ENCODE measurements around the gene WDTC1. TPM values are rescaled to one million over a fixed set of nuclear protein-coding genes. Genes with fewer than 3 reads are reported as not detected.
"Not testable (repeated sequence)": the region's sequence is repeated elsewhere in the genome, so short reads cannot be mapped to it uniquely, and the experiment has no call there.

Gene WDTC1, protein sequence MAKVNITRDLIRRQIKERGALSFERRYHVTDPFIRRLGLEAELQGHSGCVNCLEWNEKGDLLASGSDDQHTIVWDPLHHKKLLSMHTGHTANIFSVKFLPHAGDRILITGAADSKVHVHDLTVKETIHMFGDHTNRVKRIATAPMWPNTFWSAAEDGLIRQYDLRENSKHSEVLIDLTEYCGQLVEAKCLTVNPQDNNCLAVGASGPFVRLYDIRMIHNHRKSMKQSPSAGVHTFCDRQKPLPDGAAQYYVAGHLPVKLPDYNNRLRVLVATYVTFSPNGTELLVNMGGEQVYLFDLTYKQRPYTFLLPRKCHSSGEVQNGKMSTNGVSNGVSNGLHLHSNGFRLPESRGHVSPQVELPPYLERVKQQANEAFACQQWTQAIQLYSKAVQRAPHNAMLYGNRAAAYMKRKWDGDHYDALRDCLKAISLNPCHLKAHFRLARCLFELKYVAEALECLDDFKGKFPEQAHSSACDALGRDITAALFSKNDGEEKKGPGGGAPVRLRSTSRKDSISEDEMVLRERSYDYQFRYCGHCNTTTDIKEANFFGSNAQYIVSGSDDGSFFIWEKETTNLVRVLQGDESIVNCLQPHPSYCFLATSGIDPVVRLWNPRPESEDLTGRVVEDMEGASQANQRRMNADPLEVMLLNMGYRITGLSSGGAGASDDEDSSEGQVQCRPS
- total RNA-seq: 18.3 and 22.3 TPM in 2 replicates

DNA sequence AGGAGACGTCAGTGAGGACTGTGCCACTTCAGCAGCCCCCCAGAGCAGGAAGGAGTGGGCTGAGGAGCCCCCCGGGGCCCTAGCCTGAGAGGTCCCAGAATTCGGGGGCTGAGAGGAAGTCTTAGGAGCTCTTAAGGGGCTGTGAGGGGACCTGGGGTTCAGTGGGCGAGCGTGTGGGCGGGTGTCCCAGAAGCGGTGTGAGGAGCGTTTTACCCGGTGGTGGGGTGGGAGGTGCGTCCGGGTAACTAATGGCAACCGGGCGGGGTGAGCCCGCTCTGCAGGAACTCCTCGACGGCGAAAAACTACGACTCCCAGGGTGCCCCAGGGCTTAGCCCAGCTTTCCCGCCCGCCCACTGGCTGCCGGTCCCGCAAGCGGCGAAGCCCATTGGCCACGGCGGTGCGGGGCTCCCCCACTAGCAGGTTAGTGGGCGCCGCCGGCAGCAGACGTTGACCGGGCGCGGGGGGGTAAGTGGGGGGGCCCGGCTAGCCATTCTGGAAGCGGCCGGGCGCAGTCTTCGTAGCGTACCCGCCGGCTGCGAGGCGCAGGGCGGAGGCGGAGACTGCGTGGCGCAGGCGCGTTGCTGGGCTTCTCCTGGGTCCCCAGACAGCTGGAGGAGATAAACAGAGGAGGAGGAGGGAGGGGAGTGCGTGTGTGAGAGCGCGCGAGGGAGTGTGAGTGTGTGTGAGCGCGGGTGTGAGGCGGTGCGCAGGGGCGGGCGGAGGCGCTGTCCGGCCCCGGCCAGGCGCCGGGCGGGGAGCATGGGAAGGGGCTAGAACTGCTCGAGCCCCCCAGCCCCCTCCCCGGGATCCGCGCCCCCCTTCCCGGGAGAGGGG, at the start of gene WDTC1:
TSS of gene WDTC1 (plus strand) at position 584 of the 834 bp plus-strand sequence. CDS start 26,423 bp downstream, outside the sequence.
- peak; percentile 89 for DNase-seq (ENCODE audit: low read depth, low spot score)

DNA sequence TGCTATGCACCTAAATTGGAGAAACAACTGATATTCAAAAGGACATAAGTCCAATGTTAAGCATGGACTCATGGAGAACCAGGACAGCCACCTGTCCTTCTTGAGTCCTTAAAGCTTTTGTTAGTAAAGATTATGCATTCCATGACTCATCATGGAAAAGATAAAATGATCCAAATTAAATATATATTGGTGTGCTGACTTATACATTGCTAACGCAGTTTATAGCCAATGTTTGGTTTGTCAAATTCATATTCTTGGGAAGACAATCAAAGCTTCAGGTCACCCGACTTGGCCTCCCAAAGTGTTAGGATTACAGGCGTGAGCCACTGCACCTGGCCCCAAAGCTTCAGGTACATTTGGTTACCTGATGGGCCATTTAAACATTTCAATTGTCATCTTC, 49.8 kb upstream of the WDTC1 start:
- DNase-seq (ENCODE audit: low read depth, low spot score): not testable (repeated sequence)

DNA sequence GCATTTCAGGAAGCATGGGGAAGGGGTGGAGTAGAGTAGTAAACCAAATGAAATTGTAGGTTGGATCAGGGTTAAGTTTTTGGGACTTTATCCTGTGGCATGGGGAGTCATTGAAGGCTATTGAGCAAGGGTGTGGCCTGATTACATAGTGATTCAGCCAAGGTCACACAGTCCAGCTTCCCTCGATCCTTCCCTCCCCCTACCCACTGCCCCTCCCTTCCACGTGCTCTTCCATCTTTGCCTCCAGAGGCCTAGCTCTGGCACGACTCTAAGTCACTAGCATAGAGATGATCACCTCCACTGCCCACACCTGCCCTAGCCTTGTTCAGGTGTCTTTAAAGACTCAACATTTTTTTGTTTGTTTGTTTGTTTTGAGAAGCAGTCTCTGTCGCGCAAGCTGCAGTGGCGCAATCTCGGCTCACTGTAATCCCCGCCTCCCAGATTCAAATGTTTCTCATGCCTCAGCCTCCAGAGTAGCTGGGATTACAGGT, 42.3 kb upstream of the WDTC1 start:
- DNase-seq (ENCODE audit: low read depth, low spot score): no peak

DNA sequence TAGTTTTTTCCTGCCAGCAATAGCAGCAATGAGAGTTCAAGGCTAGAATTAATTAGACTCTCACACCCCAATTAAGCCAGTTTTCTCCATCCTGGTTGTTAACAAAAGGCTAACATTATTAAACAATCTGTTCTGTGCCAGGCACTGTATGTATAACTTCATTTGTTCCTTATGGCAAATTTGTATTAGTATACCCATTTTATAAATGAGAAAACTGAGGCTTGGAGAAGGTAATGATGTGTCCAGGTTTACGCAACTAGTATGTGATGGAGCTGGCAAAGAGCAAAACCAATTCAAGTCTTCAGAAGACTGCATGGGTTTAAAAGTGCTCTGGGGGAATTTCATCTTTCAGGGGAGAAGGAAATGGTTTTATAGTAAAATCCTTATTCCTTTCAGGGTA, 41.2 kb upstream of the WDTC1 start:
- no peak for DNase-seq (ENCODE audit: low read depth, low spot score)

DNA sequence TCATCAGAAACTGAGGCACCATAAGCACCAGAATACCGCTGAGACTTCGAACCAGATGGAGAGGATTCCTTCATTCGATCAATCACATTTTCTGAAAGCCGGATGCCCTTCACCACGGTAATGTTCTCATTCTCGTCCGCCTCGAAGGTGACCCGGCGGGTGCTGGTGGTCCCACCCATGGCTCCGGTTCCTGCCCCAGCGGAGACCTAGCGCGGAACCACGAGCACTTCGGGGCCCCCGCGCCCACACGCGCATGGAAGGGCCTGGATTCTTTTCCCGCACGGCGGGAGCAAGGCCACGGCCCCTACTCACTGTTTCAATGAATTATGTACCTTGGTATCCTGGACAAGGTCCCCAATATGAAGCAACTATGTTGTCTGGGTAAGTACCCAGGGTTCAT, 33.1 kb upstream of the WDTC1 start:
- no peak for DNase-seq (ENCODE audit: low read depth, low spot score)

DNA sequence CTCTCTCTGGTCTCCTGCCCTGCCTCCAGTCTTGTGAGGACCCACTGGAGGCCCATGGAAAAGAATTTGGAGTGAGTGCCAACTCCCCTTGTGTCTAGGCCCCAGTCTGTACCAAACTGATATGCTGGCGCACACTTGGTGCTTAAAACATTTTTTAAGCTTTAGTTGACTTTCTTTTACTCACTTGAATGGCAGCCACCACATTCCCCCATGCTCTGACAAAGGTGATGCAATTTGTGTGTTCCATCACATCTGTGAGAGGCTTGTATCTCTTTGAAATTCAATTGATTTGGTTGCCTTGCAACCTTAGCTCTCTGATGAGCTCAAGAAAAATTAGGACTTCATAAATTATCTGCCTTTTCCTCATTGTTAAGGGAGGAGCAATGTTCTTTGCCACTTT, 30.5 kb upstream of the WDTC1 start:
- no peak for DNase-seq (ENCODE audit: low read depth, low spot score)

DNA sequence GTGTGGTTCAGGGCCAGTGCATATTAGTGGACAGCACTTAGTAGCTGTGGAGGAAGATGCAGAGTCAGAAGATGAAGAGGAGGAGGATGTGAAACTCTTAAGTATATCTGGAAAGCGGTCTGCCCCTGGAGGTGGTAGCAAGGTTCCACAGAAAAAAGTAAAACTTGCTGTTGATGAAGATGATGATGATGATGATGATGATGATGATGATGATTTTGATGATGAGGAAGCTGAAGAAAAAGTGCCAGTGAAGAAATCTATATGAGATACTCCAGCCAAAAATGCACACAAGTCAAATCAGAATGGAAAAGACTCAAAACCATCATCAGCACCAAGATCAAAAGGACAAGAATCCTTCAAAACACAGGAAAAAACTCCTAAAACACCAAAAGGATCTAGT, 27.2 kb upstream of the WDTC1 start:
- not testable (repeated sequence) for DNase-seq (ENCODE audit: low read depth, low spot score)

DNA sequence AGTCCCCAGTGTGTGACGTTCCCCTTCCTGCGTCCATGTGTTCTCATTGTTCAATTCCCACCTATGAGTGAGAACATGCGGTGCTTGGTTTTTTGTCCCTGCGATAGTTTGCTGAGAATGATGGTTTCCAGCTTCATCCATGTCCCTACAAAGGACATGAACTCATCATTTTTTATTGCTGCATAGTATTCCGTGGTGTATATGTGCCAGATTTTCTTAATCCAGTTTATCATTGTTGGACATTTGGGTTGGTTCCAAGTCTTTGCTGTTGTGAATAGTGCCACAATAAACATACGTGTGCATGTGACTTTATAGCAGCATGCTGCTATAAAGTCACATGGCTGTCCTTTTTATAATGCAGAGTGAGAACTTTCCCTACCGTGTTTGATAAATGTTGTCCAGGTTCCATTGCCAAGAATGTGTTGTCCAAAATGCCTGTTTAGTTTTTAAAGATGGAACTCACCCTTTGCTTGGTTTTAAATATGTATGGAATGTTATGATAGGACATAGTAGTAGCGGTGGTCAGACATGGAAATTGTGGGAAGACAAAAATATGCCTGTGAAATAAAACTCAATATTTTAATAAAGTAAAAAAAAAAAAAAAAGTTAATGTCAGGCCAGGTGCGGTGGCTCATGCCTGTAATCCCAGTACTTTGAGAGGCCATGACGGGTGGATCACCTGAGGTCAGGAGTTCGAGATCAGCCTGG, 26.1 kb upstream of the WDTC1 start:
- not testable (repeated sequence) for DNase-seq (ENCODE audit: low read depth, low spot score)

DNA sequence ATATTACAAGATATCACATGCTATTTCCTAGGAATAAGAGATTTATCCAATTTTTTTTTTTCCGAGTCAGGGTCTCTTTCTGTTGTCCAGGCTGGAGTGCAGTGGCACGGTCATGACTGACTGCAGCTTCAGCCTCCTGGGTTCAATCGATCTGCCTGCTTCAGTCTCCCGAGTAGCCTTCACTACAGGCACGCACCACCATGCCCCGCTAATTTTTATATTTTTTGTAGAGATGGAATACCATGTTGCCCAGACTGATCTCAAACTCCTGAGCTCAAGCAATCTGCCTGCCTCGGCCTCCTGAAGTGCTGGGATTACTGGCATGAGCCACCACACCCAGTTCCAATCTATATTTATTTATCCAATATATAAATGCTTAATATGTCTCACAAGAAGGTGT, 18.0 kb upstream of the WDTC1 start:
- DNase-seq (ENCODE audit: low read depth, low spot score): no peak

DNA sequence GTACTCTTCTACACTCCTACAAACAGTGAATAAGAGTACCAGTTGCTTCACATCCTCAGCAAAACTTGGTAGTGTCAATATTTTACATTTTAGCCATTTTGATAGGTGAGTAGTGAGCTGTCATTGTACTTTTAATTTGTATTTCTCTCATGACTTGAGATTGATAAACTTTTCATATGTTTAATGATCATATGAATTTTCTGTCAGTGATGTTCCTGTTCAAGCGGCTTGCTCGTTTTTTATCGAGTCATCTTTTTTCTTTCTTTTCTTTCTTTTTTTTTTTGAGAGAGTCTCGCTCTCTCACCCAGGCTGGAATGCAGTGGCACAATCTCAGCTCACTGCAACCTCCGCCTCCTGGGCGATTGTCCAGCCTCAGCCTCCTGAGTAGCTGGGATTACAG, 17.0 kb upstream of the WDTC1 start:
- DNase-seq (ENCODE audit: low read depth, low spot score): no peak

DNA sequence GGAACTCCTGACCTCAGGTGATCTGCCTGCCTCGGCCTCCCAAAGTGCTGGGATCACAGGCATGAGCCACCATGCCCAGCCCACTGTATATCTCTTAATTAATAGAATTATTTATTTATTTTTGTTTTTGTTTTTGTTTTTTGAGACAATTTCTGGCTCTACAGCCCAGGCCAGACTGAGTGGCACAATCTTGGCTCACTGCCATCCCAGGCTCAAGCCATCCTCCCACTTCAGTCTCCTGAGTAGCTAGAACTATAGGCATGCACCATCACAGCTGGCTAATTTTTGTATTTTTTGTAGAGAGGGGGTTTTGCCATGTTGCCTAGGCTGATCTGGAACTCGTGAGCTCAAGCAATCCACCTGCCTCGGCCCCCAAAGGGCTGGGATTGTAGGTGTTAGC, 15.7 kb upstream of the WDTC1 start:
- no peak for DNase-seq (ENCODE audit: low read depth, low spot score)

DNA sequence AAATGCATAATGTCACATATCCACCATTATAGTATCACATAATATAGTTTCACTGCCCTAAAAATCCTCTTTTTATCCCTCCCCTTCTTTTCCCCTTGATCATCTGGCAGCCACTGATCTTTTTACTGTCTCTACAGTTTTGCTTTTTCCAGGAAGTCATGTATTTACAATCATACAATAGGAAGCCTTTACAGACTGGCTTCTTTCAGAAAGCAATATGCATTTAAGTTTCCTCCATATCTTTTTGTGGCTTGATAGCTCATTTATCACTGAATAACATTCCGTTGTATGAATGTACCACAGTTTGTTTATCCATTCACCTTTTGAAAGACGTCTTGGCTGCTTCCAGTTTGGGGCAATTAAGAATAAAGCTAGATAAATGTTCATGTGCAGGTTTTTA, 14.3 kb upstream of the WDTC1 start:
- no peak for DNase-seq (ENCODE audit: low read depth, low spot score)

DNA sequence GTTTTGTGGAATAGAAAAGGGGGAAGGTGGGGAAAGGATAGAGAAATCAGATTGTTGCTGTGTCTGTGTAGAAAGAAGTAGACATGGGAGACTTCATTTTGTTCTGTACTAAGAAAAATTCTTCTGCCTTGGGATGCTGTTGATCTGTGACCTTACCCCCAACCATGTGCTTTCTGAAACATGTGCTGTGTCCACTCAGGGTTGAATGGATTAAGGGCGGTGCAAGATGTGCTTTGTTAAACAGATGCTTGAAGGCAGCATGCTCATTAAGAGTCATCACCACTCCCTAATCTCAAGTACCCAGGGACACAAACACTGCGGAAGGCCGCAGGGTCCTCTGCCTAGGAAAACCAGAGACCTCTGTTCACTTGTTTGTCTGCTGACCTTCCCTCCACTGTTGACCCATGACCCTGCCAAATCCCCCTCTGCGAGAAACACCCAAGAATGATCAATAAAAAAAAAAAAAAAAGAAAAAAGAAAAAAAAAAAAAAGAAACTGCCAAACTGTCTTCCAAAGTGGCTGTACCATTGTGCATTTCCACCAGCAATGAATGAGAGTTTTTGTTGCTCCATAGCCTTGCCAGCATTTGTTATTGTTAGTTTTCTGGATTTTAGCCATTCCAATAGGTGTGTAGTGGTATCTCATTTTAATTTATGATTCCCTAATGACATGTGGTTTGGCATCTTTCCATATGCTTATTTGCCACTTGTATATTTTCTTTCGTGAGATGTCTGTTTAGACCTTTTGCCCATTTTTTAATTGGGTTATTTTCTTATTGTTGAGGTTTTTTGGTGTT, 13.5 kb upstream of the WDTC1 start:
- DNase-seq (ENCODE audit: low read depth, low spot score): not testable (repeated sequence)

DNA sequence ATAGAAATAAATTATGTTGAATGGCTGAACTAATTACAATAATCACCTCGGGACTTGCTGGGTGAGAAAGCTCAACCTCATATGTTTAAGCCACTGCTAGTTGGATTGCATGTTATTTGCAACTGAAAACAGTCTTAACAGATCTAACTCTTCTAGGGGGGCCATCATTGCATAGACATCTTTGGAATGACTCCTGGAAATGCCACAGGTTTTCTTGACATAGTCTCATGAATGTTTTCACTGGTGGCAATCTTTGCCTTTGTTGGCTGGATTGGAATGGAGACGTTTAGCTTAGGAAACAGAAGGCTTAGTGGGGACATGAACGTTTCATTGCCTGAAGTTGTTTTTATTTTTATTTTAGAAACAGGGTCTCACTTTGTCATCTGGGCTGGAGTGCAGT, 8.8 kb upstream of the WDTC1 start:
- no peak for DNase-seq (ENCODE audit: low read depth, low spot score)

DNA sequence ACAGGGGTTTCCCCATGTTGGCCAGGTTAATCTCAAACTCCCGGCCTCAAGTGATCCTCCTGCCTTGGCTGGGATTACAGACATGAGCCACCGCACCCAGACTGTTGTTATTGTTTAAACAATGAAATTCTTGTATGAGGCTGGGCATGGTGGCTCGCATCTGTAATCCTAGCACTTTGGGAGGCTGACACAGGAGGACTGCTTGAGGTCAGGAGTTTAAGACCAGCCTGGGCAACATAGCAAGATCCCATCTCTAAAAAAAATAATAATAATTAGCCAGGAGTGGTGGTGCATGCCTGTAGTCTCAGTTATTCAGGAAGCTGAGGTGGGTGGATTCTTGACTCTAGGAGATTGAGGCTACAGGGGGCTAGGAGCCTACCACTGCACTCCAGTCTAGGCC, 6.7 kb upstream of the WDTC1 start:
- no peak for DNase-seq (ENCODE audit: low read depth, low spot score)

DNA sequence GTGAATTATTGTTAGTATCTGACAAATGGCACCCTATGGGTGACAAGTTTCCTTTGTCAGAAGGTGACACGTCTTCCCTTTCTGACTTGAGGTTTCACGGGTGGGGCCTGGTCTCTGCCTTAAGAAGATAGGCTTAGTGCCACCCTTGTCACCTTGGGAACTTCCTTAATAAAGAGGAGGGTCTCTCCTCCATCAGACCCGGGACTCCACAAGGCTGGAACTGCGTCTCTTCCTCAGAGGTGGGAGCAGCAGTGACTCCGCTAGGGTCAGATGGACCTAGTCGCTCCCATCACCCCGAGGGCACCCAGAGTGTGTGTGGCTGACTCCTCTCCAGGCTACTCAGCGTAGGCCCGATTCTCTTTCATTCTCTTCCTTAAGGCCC, 774 bp upstream of the WDTC1 start:
- DNase-seq (ENCODE audit: low read depth, low spot score): no peak

DNA sequence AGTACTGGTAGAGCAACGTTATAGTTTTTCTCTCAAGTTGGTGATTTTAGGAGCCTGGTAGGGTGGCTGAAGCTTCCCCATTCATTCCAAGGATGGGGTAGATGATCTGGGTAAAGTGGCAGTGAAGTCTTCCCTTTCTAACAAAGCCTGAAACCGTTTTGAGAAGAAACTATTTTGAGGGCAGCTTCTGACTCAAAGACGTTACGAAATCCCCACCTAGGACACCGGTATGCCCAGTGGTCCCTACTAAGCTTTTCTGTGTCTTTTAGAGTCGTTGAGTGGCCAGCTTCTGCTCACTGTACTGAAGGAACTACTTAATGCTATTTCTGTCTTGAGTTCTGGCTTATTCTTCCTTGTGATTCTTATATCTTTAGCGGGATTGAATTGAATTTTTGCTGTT, 1.4 kb downstream of the WDTC1 start:
- no peak for DNase-seq (ENCODE audit: low read depth, low spot score)

DNA sequence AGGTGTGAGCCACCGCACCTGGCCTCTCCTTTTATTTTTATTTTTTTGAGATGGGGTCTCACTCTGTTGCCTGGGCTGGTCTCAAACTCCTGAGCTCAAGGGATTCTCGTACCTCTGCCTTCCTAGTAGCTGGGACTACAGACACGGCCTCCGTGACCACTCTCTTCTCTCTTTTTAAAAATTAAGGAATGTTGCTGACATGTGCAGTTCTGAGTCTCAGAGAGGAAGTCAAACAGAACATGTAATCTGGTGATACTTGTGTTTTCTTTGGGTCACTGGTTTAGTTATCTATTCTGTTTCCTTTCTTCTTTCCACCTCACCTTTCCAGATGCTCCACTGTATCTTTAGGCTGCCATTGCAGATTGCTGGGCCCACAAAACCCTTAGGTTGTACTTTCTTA, 2.7 kb downstream of the WDTC1 start:
- DNase-seq (ENCODE audit: low read depth, low spot score): no peak

DNA sequence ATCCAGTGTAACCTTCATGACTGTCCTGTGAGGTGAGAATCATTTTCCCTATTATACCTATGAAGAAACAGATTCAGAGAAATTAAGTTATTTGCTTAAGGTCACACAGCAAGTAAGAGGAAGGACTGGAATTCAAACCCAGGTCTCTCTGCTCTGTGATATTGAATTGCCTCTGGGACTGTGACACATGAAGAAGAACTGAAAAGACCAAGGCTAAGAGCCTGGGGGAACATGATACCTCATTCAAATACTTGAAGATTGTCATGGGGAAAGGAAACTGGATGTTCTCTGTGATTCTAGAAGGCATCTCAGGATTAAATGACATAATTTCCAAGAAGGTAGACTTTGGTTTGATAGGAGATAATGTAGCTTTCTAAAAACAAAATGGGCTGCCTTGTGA, 3.6 kb downstream of the WDTC1 start:
- DNase-seq (ENCODE audit: low read depth, low spot score): no peak

DNA sequence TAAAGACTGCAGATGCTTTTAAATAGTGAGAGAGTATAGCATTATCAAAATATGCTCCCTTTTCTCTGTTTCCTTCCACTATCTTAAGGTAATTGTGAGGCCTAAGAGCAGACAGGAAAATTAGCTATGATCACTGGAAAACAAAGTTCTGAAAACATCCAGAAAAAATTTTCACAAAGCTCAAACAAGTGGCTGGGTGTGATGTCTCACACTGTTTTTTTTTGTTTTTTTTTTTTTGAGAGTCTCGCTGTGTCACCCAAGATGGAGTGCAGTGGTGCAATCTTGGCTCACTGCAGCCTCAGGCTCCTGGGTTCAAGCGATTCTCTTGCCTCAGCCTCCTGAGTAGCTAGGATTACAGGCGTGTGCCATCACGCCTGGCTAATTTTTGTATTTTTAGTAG, 7.2 kb downstream of the WDTC1 start:
- no peak for DNase-seq (ENCODE audit: low read depth, low spot score)

DNA sequence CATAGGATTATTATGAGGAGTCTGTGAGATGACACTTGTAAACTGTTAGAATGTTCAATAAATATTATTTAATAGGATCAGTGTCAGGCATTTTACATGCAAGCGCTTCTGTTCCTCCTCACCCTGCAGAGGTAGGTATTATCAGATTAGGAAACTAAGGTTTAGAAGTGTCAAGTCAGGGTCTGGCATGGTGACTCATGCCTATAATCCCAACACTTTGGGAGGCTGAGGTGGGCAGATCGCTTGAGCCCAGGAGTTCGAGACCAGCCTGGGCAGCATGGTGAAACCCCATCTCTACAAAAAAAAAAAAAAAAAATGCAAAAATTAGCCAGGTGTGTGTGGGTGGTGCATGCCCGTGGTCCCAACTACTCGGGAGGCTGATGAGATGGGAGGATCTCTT, 9.2 kb downstream of the WDTC1 start:
- not testable (repeated sequence) for DNase-seq (ENCODE audit: low read depth, low spot score)
